ENCODE results near the gene GINS3.

Gene GINS3

GRCh38 chr16:58421529-58421928 is 29.3 kb downstream of the GINS3 start:
- DNase-seq (ENCODE audit: extremely low read depth in 1 of 2, low read depth in 1 of 2), result no peak

DNA sequence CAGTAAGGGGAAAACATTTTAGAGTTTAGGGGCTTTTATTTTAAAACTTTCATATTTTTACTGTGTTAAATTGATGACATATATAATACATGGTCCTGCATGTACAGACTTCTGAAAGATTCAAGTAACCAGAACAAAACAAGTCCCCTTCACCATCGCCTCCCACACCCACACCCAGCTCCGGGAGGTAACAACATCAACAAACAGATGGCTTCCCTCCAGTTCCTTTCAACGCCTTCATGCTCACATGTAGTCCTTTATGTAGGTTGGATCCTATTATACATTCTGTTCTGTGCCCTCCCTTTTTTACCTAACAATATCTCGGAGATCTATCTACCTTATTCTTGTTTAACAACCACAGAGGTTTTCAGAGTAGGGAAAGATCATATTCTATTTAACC is 30.5 kb downstream of the GINS3 start:
- DNase-seq (ENCODE audit: extremely low read depth in 1 of 2, low read depth in 1 of 2), result no peak

- DNase-seq (ENCODE audit: extremely low read depth in 1 of 2, low read depth in 1 of 2), result no peak
Measured at GRCh38 chr16:58425245-58425644, 33.0 kb downstream of the GINS3 start.

DNA sequence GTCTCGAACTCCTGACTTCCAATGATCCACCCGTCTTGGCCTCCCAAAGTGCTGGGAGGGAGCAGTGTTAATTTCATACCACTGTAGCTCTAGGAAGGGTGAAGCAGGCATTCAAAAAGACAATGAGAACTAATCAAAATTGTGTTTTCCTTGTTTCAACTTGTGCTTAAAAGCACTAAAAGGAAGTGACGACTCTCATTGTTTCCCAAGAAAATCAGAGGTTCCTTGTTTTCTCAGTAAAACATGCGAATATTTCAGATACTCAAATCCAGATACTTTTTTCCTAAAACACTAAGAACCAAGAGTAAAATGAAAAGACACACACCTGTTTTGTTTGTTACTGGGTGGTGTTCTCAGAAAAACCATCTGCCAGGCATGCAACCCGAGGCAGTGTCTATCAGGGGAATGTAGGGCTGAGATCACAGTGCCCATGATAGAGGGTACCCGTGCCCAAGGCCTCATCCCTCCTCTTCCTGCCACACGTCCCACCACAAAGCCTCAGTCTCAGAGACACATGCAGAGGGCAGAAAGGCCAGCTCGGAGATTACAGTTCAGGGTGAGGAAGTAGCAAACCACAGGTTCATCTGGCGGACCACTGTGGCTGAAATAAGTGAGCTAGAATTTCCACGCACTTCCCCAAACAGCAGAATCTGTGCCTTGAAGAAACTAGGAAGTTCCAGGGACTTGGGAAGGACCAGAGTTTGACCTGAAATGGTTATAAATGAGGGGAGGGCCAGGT is 33.7 kb downstream of the GINS3 start:
- DNase-seq (ENCODE audit: extremely low read depth in 1 of 2, low read depth in 1 of 2), result peak; percentile 1 to 2

- no peak for DNase-seq (ENCODE audit: extremely low read depth in 1 of 2, low read depth in 1 of 2)
Measured at GRCh38 chr16:58426966-58427365, 34.7 kb downstream of the GINS3 start.

GRCh38 chr16:58428621-58429542 is 36.6 kb downstream of the GINS3 start:
- no peak for DNase-seq (ENCODE audit: extremely low read depth in 1 of 2, low read depth in 1 of 2)

GRCh38 chr16:58430718-58431117 is 38.4 kb downstream of the GINS3 start:
- DNase-seq (ENCODE audit: extremely low read depth in 1 of 2, low read depth in 1 of 2), result no peak

DNA sequence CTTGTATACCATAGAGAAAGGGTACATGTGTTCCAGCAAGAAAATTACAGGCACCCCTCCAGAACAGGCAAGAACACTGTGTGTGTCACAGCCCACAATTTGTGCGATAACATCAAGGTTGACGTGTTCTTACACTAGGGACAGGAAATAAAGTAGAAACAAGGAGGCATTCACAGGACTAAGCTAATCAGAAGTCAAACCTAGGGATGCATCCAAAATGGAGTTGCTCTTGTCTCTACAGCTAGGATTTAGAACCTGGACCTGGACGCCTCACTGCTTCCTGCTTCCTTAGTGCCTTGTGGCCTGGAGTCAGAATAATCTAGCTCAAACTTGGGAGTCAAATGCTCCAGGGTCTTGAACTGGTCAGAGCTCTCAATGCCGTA is 41.3 kb downstream of the GINS3 start:
- no peak for DNase-seq (ENCODE audit: extremely low read depth in 1 of 2, low read depth in 1 of 2)

- no peak for DNase-seq (ENCODE audit: extremely low read depth in 1 of 2, low read depth in 1 of 2)
Measured at GRCh38 chr16:58435779-58436178, 43.5 kb downstream of the GINS3 start.

GRCh38 chr16:58440131-58440530 is 47.9 kb downstream of the GINS3 start:
- no peak for DNase-seq (ENCODE audit: extremely low read depth in 1 of 2, low read depth in 1 of 2)

DNA sequence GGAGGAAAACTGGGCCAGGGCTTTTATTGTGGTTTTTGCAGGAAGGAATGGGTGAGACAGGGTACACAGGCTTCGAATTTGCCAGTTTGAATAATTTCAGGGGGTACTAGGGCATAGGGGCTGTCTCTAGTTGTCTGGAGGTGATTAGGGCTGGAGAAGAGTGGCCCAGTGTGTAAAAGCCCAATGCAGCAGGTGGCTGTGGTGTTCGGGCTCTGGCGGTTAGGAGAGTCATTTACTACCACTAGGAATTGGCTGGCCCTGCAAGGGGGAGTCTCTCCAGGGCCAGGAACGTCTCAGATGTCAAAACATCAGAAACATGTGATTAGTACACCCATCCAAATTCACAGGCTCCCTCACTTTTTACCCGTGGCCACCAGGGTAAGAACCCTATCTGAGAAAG is 50.3 kb downstream of the GINS3 start:
- no peak for DNase-seq (ENCODE audit: extremely low read depth in 1 of 2, low read depth in 1 of 2)

DNA sequence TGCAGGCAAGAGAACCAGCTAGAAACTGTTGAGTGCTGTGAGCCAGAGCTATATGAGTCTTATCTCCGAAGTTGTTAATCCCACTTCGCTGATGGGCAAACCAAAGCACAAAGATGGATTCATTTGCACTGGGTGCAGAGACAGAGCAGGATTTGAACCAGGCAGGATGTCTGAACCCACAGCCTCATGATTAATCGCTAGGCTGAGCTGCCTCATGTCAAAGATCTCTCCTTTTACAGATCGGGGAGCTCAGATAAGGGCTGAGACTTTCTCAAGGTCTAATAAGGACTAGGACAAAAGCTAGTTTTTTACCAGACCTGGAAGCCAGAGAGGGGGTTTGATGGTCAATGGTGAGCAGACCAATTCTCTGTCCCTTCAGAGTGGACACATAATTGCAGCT is 51.5 kb downstream of the GINS3 start:
- no peak for DNase-seq (ENCODE audit: extremely low read depth in 1 of 2, low read depth in 1 of 2)

DNA sequence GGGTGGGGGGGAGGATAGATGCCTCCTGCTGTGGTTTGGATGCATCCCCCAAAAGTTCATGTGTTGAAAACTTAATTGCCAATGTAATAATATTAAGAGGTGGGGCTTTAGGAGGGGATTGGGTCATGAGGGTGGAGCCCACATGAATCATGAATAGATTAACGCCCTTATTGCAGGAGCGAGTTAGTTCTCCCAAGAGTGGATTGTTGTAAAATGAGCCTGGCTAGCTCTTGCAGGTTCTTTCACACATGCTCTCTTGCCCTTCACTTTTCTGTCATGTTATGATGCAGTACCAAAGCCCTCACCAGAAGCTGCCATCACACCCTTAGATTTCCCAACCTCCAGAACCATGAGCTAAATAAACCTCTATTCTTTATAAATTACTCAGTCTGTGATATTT is 52.0 kb downstream of the GINS3 start:
- DNase-seq (ENCODE audit: extremely low read depth in 1 of 2, low read depth in 1 of 2), result no peak

GRCh38 chr16:58448890-58449289 is 56.6 kb downstream of the GINS3 start:
- no peak for DNase-seq (ENCODE audit: extremely low read depth in 1 of 2, low read depth in 1 of 2)

DNA sequence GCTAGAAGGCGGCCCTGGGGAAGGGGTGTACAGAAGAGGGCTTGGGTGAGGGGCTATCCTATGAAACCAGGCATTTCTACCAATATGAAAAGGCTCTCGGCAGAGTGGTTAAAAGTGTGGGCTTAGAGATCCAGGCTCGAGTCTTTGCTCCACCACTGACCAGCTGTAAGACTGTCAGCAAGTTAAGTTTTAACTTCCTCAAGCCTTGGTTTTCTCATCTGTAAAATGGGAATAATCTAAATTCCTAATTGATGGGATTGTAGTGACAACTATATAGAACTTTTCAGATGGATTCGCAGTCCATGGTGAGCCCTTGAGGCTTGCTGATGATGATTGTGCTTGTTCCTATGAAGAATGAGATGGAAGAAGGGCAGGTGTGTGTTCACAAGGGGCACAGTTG is 57.0 kb downstream of the GINS3 start:
- DNase-seq (ENCODE audit: extremely low read depth in 1 of 2, low read depth in 1 of 2), result no peak

GRCh38 chr16:58449768-58450167 is 57.5 kb downstream of the GINS3 start:
- DNase-seq (ENCODE audit: extremely low read depth in 1 of 2, low read depth in 1 of 2), result no peak

- no peak for DNase-seq (ENCODE audit: extremely low read depth in 1 of 2, low read depth in 1 of 2)
Measured at GRCh38 chr16:58450590-58450989, 58.3 kb downstream of the GINS3 start.

- DNase-seq (ENCODE audit: extremely low read depth in 1 of 2, low read depth in 1 of 2), result no peak
Measured at GRCh38 chr16:58451265-58451689, 59.0 kb downstream of the GINS3 start.

DNA sequence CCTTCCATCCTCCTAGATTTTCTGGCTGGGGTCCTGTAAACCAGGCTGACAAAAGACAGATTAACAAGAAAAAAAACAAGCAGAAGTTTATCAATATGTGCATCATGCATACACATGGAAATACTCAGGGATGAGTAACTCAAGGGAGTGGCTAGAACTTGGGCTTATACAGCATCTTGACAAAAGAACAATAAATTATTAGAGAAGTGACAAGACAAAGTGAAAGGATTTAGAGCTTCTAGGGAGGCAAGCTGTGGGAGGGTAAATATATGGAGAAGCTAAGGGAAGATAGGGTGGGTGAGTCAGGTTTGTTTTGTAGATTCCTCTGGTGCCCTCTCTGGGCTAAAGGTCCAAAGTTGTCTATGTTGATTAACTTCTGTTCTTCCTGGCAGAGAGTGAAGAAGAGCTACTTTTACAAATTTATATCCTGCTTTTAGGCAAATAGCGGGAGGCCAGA is 59.7 kb downstream of the GINS3 start:
- DNase-seq (ENCODE audit: extremely low read depth in 1 of 2, low read depth in 1 of 2), result no peak

DNA sequence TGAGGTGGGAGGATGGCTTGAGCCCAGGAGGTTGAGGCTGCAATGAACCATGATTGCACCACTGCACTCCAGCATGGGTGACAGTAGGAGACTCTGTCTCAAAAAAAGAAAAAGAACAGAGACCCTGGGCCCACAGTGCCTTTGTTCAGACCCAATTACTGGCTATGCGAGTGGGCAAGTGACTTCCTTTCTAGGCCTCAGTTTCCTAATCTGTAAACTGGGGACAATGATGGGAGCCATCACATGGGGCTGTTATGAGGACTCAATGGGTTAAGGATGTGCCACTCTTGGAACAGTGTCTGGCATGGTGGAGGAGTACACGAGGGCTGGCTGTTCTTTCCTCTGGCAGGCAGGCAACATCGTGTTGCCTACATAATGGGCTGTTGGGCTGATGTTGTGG is 60.4 kb downstream of the GINS3 start:
- DNase-seq (ENCODE audit: extremely low read depth in 1 of 2, low read depth in 1 of 2), result no peak

DNA sequence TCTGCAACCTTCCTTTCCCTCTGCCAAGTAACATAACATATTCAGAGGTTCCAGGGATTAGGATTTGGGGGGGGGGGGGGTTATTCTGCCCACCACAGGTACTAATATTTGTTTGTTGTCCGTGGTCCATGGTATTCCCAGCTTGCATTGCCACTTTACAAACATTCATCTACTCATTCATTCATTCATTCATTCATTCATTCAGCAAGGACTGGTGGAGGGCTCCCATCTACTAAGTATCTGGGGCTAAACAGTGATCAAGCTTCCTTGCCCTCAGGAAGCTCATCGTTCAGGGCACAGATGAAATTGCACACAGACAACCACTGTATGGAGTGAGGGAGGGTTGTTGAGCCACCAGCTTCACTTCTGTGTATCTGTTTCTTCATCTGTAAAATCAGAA is 61.9 kb downstream of the GINS3 start:
- no peak for DNase-seq (ENCODE audit: extremely low read depth in 1 of 2, low read depth in 1 of 2)

GRCh38 chr16:58454856-58455255 is 62.6 kb downstream of the GINS3 start:
- no peak for DNase-seq (ENCODE audit: extremely low read depth in 1 of 2, low read depth in 1 of 2)

All from activated CD8-positive, alpha-beta memory T cell treated with anti-CD3 and anti-CD28 coated beads for 1 hour (primary cell).